ENCODE data around the gene MAP2K5. TPM values are rescaled to one million over a fixed set of nuclear protein-coding genes. Genes with fewer than 3 reads are reported as not detected.

Gene MAP2K5
- total RNA-seq, 2 donors from 2014 or later: 7.4 to 10.2 TPM

DNA sequence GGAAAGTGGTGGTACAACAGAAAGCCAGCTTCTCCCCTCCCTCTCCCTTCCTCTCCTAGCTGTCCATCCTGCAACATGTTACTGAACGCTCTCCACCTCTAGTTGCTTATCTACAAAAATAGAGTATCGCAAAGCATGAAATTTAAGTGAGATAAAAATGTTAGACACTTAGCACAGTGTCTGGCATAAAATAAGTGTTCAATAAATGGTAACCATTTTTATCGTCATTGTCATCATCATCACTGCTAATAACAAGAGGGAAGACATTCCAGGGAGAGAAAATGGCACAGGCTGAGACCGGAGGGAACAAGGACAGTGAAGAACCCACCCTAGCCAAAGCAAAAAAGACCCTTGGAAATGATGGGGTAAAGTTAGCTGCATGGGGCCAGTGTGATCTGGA lies 244.1 kb downstream of the MAP2K5 start:
- Histone ChIP-seq H3K9me3 (no peaks in the 10 kb centered on the region), H3K27me3 (replicated peaks; ENCODE audit: insufficient read depth) (no peaks in the 10 kb centered on the region)
- TF ChIP-seq, protein P1, sequence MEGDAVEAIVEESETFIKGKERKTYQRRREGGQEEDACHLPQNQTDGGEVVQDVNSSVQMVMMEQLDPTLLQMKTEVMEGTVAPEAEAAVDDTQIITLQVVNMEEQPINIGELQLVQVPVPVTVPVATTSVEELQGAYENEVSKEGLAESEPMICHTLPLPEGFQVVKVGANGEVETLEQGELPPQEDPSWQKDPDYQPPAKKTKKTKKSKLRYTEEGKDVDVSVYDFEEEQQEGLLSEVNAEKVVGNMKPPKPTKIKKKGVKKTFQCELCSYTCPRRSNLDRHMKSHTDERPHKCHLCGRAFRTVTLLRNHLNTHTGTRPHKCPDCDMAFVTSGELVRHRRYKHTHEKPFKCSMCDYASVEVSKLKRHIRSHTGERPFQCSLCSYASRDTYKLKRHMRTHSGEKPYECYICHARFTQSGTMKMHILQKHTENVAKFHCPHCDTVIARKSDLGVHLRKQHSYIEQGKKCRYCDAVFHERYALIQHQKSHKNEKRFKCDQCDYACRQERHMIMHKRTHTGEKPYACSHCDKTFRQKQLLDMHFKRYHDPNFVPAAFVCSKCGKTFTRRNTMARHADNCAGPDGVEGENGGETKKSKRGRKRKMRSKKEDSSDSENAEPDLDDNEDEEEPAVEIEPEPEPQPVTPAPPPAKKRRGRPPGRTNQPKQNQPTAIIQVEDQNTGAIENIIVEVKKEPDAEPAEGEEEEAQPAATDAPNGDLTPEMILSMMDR (IDR thresholded peaks at IDR 0.05): no peak

GRCh38 chr15:67788986-67789385 lies 246.5 kb downstream of the MAP2K5 start:
- TF ChIP-seq, protein P1 (IDR thresholded peaks at IDR 0.05): no peak
- H3K27ac ChIP-seq: no peak overlapping the region
- no peaks in the 10 kb centered on the region for H3K27me3 ChIP-seq (replicated peaks; ENCODE audit: insufficient read depth)
- H3K9me3 ChIP-seq: no peaks in the 10 kb centered on the region
- ATAC-seq (ENCODE audit: insufficient number of reproducible peaks, low FRiP score, low read depth) (no peak), DNase-seq (ENCODE audit: low spot score) (no peak)
- H3K36me3 ChIP-seq: no peaks in the 10 kb centered on the region
- H3K4me1 ChIP-seq (ENCODE audit: control insufficient read depth in 1 of 2, low read depth in 2 of 2): no peaks in the 10 kb centered on the region
- no peak overlapping the region for H3K4me3 ChIP-seq

More for the DNA sequence above, 244.1 kb downstream of the MAP2K5 start:
- no peak overlapping the region for H3K4me3 ChIP-seq
- DNase-seq (ENCODE audit: low spot score): no peak
- no peaks in the 10 kb centered on the region for H3K4me1 ChIP-seq (ENCODE audit: control insufficient read depth in 1 of 2, low read depth in 2 of 2)
- ATAC-seq (ENCODE audit: insufficient number of reproducible peaks, low FRiP score, low read depth): no peak
- no peak overlapping the region for H3K27ac ChIP-seq
- H3K36me3 ChIP-seq: no peaks in the 10 kb centered on the region

DNA sequence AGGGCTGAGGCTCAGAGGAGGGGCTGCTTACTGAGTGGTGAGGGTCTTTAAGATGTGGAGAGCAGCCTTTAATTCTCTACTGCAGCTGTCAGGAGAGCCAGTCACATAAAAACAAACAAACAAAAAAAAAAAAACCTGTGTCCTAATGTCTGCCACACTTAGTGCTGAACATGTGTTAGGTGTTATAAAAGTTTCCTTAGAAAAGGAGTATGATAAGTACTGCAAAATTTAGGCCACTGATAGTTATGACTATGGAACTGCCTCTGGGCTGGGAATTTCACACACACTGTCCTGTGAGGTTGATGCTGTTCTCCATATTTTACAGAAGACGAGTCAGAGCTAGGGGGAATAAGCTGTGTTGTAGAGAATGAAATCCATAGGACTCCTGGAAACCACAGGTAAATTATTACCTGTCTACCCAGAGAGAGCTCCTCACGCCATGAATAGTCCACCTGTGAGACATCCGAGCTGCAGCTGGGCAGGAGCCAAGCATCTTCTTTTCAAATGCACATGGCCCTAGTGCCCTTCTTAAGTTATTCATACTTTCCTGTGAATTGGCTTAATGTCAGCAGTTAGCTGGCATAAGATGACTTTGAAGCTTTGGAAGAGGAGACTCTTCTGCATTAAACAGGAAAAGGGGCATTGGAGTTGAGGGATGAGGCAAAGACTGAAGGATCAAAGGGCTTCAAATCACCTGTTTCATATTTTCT lies 248.3 kb downstream of the MAP2K5 start:
- Histone ChIP-seq H3K4me3 (no peak overlapping the region), H3K4me1 (ENCODE audit: control insufficient read depth in 1 of 2, low read depth in 2 of 2) (no peaks in the 10 kb centered on the region), H3K9me3 (peaks cover 5% of the 10 kb centered on the region), H3K27ac (no peak overlapping the region), H3K36me3 (no peaks in the 10 kb centered on the region), H3K27me3 (replicated peaks; ENCODE audit: insufficient read depth) (no peaks in the 10 kb centered on the region)
- DNase-seq (ENCODE audit: low spot score): no peak
- TF ChIP-seq, protein P1 (IDR thresholded peaks at IDR 0.05): no peak
- ATAC-seq (ENCODE audit: insufficient number of reproducible peaks, low FRiP score, low read depth): no peak

DNA sequence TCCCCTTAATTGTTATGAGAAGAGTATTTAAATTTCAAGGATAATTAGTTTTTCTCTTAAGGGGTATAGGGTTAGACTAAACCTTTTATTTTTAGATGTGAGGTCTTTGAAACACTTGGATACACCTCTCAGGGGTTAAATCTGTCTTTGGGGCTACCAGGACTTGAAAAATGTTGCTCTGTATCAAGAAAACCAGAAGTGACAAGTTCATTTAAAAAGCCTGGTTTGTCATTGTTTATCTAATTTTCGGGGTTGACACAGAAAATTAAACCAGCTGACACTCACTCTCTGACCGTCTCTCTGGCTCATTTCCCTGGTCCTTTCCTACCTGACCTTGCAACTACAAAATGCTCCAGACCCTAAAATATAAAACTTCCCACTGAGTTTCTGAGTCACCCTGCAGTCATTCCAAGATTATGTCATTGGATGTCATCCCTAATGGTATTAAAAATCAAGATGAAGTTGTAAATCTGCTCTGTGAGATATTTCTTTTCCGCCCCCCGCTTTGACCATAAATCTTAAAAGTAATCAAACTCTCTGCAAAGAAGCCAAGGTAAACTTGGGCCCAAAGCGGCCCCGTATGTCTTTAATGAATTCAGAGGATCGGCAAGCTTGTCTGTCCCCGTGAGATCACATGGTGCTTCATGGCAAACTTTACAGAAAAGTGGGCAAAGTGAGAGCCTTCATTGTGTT lies 249.9 kb downstream of the MAP2K5 start:
- Histone ChIP-seq H3K27ac (no peak overlapping the region), H3K36me3 (no peaks in the 10 kb centered on the region), H3K4me1 (ENCODE audit: control insufficient read depth in 1 of 2, low read depth in 2 of 2) (no peaks in the 10 kb centered on the region), H3K27me3 (replicated peaks; ENCODE audit: insufficient read depth) (no peaks in the 10 kb centered on the region), H3K9me3 (peaks cover 5% of the 10 kb centered on the region), H3K4me3 (no peak overlapping the region)
- DNase-seq (ENCODE audit: low spot score) (no peak), ATAC-seq (ENCODE audit: insufficient number of reproducible peaks, low FRiP score, low read depth) (no peak)
- TF ChIP-seq, protein P1 (IDR thresholded peaks at IDR 0.05): no peak

DNA sequence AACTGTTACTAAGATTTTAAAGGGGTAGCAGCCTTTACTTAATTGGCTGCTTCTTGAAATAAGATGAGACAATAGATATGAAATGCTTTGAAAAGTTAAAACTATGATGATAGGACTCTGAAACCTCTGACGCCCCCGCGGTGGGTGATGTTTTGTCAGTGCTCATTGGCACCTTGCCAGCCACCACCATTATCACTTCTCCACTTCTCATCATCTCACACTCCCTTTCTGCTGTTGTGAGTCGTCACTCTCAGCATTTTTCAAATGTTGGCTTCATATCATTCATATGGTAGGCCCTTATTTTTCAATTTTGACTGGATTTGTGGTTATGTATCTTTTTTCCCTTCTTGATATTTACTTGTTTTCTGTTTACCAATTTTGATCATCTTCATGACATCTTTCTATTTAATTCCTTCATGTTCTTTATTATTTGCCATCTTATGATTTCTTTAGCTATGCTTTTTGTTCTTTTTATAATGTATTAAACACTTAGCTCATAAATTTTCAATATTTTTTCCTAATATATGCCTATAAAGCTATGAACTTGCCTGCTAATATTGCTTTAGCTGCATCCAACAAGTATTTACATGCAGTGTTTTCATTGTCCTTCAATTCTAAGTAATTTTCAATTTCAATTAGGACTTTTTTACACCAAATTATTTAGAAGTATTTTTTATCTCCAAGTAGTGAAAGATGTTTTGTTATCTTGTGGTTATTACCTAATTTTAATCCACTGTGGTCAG lies 252.5 kb downstream of the MAP2K5 start:
- H3K4me3 ChIP-seq: no peak overlapping the region
- no peak overlapping the region for H3K27ac ChIP-seq
- no peaks in the 10 kb centered on the region for H3K36me3 ChIP-seq
- peaks cover 5% of the 10 kb centered on the region for H3K9me3 ChIP-seq
- H3K4me1 ChIP-seq (ENCODE audit: control insufficient read depth in 1 of 2, low read depth in 2 of 2): no peaks in the 10 kb centered on the region
- ATAC-seq (ENCODE audit: insufficient number of reproducible peaks, low FRiP score, low read depth) (no peak), DNase-seq (ENCODE audit: low spot score) (no peak)
- H3K27me3 ChIP-seq (replicated peaks; ENCODE audit: insufficient read depth): no peaks in the 10 kb centered on the region
- TF ChIP-seq, protein P1 (IDR thresholded peaks at IDR 0.05): no peak
